Adrenal gland (tissue), 5 donors: ENCODE data around the gene RAB10.

Experiments used
- CTCF ChIP-seq, 6 experiments: fragments of 450-650 bp in 4 of 6; fragments of 200-600 bp in 2 of 6; sonication (generic) in 1 of 6; IDR thresholded peaks; 1 replicate in 5 of 6; 2 replicates in 1 of 6; pipeline versions ENCODE4 v1.5.1 to v1.8.0; 2016 to 2021; ENCODE audit warnings: antibody characterized with exemption in 6 of 6, mild to moderate bottlenecking in 2 of 6, moderate library complexity in 1 of 6
- POLR2A ChIP-seq, 2 donors: fragments of 450-650 bp; IDR thresholded peaks; one replicate each; pipeline ENCODE4 v1.6.1; 2017; ENCODE audit warnings: antibody characterized with exemption in 2 of 2, mild to moderate bottlenecking in 2 of 2, moderate library complexity in 1 of 2
- donor health status: DM: no; HTN: no; CAD: no.

DNA sequence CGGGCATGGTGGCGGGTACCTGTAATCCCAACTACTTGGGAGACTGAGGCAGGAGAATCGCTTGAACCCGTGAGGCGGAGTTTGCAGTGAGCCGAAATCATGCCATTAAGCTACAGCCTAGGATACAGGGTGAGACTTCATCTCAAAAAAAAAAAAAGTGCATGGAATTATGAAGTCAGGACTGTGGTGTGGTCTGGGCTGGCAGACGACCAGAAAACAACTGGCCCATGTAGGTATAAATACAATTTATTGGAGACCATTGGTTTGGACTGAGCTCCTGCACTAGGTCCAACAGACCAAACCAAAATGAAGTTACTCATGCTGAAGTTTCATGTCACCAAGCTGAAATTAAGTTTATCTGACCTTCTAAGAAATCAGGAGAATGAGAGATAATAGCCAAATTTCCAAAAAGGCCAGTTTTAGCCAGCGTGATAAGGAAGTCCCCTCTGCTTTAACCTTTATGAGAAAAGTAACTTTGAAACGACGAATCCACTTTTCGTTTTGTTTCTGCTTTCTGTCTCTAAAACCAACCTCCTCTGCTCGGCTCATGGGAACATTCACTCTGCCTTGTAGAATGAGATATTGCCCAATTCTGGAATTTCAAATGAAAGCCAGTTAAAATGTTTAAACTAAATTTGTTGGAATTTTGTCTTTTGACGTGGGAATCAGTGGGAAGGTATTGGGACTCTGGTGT, 17.7 kb upstream of the RAB10 start:
- TF ChIP-seq CTCF (IDR thresholded peaks at IDR 0.05) (no peak), POLR2A (IDR thresholded peaks at IDR 0.05) (no peak)
